Lower lobe of right lung (tissue), 2 donors: ENCODE measurements around the gene EEA1. TPM values are rescaled to one million over a fixed set of nuclear protein-coding genes. Genes with fewer than 3 reads are reported as not detected.

ENCODE experiments used
- ATAC-seq, 2 donors: fragments of 200-7000 bp; cut with Tn5 transposase; one replicate each; pipeline ENCODE4 v1.9.1; 2020 to 2022; ENCODE audit warnings: mild to moderate bottlenecking in 2 of 2, moderate library complexity in 2 of 2
- DNase-seq: peaks from one replicate; pipeline ENCODE4 v3.0.0-alpha.2; 2020
- H3K27ac ChIP-seq: fragments of 200-600 bp; one replicate; pipeline ENCODE4 v1.8.0; 2022
- H3K27me3 ChIP-seq: fragments of 200-600 bp; one replicate; pipeline ENCODE4 v1.8.0; 2022; ENCODE audit warnings: low read depth
- H3K36me3 ChIP-seq: fragments of 200-600 bp; one replicate; pipeline ENCODE4 v1.8.0; 2022; ENCODE audit warnings: mild to moderate bottlenecking
- H3K4me1 ChIP-seq: fragments of 200-600 bp; one replicate; pipeline ENCODE4 v1.8.0; 2022
- H3K4me3 ChIP-seq: fragments of 200-600 bp; one replicate; pipeline ENCODE4 v1.8.0; 2022; ENCODE audit warnings: mild to moderate bottlenecking
- H3K9me3 ChIP-seq: fragments of 200-600 bp; one replicate; pipeline ENCODE4 v1.8.0; 2022
- intact Hi-C: fragments of 100-400 bp; cut with DNase I; formaldehyde crosslinking; loops from one replicate; pipeline ENCODE4 v1.11.0; 2022
- total RNA-seq: library from RNA; stranded (reverse); fragmentation: NEBNext Ultra II Directional; extraction: Animal tissue kit (Norgen Biotek cat#: 25700); gene quantifications from one replicate; pipeline ENCODE4 v1.2.1, GENCODE V29; 2021
- TF ChIP-seq, protein P1 (sequence below): fragments of 200-600 bp; IDR thresholded peaks from one replicate; pipeline ENCODE4 v1.8.0; 2022; ENCODE audit warnings: antibody characterized with exemption, mild to moderate bottlenecking
- donor health status: DM: no; HTN: yes; CAD: no; lungs with severe emphysema.

The EEA1 gene
- total RNA-seq, 1 donor from 2014 or later, result 33.5 TPM

DNA sequence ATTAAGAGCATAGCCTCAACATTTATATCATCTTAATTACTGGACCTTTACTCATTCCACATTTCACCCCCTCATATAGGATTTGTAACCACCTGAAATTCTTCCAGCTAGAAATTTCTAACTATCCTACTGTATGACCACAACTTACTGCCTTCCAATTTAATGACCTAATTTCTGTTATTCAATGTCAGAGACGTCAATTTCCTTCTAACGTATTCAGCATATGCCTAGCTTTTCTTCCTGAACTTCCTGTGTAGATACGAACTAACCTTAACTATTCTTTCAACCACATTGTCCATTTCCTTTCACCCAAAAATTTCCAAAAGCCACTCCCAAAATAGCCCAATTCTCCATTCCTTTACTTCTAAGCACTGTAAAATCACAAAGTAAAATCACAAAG, 108.0 kb downstream of the EEA1 start:
- Histone ChIP-seq H3K4me1 (no peaks in the 10 kb centered on the region), H3K27ac (no peak overlapping the region), H3K9me3 (no peaks in the 10 kb centered on the region), H3K27me3 (no peaks in the 10 kb centered on the region), H3K4me3 (no peak overlapping the region), H3K36me3 (peaks cover 49% of the 10 kb centered on the region)
- intact Hi-C loops, result no loop called here
- ATAC-seq, result no peak
- TF ChIP-seq, protein P1, sequence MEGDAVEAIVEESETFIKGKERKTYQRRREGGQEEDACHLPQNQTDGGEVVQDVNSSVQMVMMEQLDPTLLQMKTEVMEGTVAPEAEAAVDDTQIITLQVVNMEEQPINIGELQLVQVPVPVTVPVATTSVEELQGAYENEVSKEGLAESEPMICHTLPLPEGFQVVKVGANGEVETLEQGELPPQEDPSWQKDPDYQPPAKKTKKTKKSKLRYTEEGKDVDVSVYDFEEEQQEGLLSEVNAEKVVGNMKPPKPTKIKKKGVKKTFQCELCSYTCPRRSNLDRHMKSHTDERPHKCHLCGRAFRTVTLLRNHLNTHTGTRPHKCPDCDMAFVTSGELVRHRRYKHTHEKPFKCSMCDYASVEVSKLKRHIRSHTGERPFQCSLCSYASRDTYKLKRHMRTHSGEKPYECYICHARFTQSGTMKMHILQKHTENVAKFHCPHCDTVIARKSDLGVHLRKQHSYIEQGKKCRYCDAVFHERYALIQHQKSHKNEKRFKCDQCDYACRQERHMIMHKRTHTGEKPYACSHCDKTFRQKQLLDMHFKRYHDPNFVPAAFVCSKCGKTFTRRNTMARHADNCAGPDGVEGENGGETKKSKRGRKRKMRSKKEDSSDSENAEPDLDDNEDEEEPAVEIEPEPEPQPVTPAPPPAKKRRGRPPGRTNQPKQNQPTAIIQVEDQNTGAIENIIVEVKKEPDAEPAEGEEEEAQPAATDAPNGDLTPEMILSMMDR, result no peak
- DNase-seq, result no peak

DNA sequence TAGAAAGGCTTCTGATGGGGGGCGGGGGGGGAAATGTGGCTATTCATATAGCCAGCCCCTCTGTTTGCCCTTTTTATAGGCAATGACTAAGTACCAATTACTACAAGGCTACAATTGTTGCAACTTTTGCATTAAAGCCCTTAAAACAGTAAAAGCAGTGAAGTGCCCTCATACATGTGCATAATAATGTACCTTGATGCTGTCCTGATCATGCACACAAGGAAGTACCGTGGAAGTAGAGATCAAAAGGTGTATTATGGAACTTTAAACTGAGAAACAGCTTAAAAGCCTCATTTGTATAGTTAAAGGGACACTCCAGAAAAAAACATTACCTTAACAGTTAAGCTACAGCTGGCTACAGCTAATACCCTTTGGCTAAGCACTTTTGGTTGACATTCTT, 114.5 kb downstream of the EEA1 start:
- ATAC-seq, result no peak
- TF ChIP-seq, protein P1, result no peak
- Histone ChIP-seq H3K4me3 (no peak overlapping the region), H3K9me3 (no peaks in the 10 kb centered on the region), H3K27ac (no peak overlapping the region), H3K27me3 (no peaks in the 10 kb centered on the region), H3K36me3 (peaks cover 75% of the 10 kb centered on the region), H3K4me1 (no peaks in the 10 kb centered on the region)
- no peak for DNase-seq
- intact Hi-C loops, result no loop called here

DNA sequence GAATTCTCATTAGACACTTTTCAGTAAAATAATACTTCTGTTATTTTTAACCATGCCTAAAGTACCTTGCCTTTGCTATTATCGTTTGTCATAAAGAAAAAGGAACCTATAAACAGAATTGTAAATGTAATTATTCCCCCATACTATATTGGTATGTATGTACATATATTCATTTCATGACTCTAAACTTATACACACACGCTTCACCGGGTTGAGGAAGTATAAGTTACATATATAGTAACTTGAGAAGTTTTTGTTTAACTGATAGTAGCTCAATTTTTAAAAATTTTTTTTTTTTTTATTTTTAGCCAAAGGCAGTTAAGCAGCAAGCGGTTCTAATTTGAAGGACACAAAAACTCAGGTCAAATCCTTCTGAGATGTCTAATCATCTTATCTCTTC, 118.7 kb downstream of the EEA1 start:
- no peak for ATAC-seq
- intact Hi-C loops, result no loop called here
- Histone ChIP-seq H3K27me3 (no peaks in the 10 kb centered on the region), H3K4me1 (no peaks in the 10 kb centered on the region), H3K36me3 (peaks cover 57% of the 10 kb centered on the region), H3K27ac (no peak overlapping the region), H3K4me3 (no peak overlapping the region), H3K9me3 (no peaks in the 10 kb centered on the region)
- TF ChIP-seq, protein P1, result no peak
- no peak for DNase-seq

DNA sequence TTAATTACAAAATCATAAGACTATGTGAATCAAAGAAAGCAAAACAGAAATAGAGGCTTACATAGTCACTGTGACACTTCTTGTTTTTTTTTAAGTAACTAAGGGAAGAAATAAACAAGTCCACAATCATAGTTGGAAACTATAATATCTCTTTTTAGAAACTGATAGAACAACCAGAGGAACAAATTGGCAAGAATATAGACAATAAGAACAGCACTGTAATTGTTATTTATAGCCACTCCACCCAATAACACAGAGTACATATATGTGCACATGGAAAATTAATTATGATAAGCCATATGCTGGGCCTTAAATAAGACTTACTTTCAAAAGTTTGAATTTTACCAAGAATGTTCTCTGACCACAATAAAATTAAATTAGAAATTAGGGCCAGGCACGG, 125.2 kb downstream of the EEA1 start:
- ATAC-seq (no peak), DNase-seq (no peak)
- no peaks in the 10 kb centered on the region for H3K27me3 ChIP-seq
- TF ChIP-seq, protein P1, result no peak
- H3K27ac ChIP-seq, result no peak overlapping the region
- H3K9me3 ChIP-seq, result no peaks in the 10 kb centered on the region
- no peaks in the 10 kb centered on the region for H3K4me1 ChIP-seq
- H3K4me3 ChIP-seq, result no peak overlapping the region
- peaks cover 52% of the 10 kb centered on the region for H3K36me3 ChIP-seq
- intact Hi-C loops, result no loop called here

DNA sequence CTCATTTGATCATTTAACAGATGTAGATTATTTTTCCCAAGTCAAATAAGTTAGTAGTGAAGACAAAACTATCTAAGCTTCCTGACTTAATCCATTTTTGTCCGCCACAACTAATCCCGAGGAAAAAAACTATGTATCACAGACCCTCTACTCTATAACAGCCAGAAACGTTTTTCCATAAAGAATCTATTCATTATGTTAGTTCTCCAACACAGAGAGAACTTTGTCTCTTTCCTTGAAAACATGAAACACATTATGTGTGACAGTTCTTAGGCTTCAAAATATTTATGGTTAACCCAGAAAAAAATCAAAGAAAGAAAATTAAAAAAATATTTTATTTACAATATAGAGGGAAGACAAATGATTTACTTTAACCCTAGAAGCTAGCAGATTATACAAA, 126.2 kb downstream of the EEA1 start:
- no peak for ATAC-seq
- H3K27me3 ChIP-seq, result no peaks in the 10 kb centered on the region
- H3K36me3 ChIP-seq, result peaks cover 52% of the 10 kb centered on the region
- H3K4me1 ChIP-seq, result no peaks in the 10 kb centered on the region
- H3K9me3 ChIP-seq, result no peaks in the 10 kb centered on the region
- intact Hi-C loops, result no loop called here
- DNase-seq, result no peak
- TF ChIP-seq, protein P1, result no peak
- no peak overlapping the region for H3K27ac ChIP-seq
- no peak overlapping the region for H3K4me3 ChIP-seq

DNA sequence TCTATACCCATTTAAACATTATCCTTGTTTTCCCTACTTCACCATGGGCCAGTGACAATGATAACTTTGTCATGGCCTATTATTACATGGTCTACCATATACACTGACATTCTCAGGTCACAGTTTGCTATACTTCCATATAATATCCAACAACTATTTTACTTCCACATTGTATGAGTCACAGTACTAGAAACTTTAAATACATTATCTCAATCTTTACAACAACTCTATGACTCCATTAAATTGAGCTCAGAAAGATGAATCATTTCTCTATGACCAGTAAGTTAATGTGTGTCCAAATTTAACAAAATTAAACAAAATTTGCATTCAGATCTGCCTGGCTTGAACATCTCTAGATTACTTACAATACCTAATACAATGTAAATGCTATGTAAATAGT, 132.4 kb downstream of the EEA1 start:
- intact Hi-C loops, result no loop called here
- Histone ChIP-seq H3K27me3 (no peaks in the 10 kb centered on the region), H3K4me1 (no peaks in the 10 kb centered on the region), H3K36me3 (peaks cover 46% of the 10 kb centered on the region), H3K4me3 (no peak overlapping the region), H3K27ac (no peak overlapping the region), H3K9me3 (no peaks in the 10 kb centered on the region)
- DNase-seq, result no peak
- ATAC-seq, result no peak
- TF ChIP-seq, protein P1, result no peak
